GM19238 (cell line): ENCODE data around the gene SPATS1.

Experiments
- DNase-seq: peaks from one replicate; pipeline ENCODE4 v3.0.0; 2011; ENCODE audit warnings: low spot score; ENCODE audit not compliant: insufficient read length

The SPATS1 gene, protein sequence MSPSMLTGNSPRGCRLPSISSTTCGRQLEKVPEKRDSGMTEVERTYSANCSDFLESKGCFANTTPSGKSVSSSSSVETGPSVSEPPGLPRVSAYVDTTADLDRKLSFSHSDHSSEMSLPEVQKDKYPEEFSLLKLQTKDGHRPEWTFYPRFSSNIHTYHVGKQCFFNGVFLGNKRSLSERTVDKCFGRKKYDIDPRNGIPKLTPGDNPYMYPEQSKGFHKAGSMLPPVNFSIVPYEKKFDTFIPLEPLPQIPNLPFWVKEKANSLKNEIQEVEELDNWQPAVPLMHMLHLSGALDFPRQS

GRCh38 chr6:44342489-44342888 is at the start of gene SPATS1:
TSS of gene SPATS1 (plus strand) at chr6:44342650. CDS start at chr6:44343096, 446 bp downstream.
- no peak for DNase-seq

DNA sequence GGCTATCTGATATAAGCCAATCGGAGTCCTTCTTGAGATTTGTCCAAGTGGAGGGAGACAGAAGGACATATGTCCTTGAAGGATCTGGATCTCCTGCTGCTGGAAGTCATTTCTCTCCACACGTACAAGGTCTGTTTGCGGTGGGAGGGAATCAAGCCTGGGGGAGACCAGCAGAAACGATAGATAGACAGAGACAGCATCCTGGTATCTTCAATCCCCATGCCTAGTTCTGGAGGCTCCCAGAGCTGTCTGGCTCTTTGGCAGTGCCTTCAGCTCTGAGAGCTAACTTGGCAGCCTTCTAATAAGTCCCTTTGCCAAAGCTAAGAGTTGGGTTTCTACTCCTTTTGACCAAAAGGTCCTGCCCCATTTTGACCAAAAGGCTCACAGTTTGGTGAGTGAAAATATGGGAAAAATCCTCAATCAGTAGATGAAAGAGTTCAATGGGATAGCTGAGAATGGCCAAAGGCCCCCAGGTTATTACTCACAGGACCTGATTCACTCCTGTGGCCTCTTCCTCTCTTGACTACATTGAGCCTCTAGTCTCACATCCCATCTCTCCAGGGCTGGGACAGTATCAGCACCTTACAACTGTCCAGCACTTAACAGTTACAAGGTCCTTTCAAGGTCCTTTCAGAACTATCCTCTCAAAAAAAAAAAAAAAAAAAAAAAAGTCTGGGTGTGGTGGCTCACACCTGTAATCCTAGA is 49.6 kb upstream of the SPATS1 start:
- DNase-seq = no peak

DNA sequence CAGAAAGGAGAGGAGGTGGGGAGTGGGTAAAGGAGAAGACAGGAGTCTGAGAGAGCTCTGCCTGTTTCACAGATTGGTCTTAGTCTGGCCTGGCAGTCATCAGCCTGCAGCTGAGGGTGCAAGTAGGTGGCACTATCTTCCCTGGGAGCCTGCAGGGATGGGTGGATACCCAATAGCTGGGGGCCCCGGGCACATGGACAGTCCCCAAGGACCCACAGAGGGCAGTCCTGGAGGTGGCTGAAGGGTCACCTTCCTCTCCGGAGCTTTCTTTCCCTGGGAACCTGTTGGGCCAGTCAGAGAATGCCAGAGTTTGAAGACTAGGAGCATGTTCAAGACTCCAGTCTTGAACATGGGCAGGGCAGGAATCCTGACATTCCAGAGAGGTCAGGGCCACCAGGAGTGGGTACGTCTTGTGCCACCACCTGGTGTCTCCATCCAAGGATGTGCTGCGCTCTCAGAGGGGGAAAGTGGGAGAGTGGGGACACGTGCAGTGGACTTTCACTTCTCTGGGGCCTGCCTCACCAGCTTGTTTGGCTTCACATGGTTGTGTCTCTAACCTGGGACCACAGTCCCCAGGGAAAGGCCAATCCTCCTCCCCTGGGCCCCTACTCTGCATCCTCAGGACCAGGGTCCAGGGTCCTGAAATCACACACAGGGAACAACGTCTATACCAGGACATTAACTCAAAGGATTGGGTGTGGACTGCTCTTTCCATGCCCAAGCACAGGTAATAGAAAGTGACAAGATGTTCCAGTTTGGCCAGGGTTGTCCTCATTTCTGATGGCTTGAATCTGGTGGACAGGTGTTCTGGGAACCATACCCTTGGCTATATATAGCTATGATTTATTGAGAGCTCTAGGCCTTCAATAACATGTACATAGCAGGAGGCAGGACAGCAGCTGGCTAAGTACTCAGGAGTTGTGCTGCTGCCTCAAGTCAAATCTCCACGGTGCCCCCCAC is 47.3 kb upstream of the SPATS1 start:
- no peak for DNase-seq

- no peak for DNase-seq
Measured at GRCh38 chr6:44297063-44298038, 45.1 kb upstream of the SPATS1 start.

GRCh38 chr6:44298055-44298803 is 44.2 kb upstream of the SPATS1 start:
- no peak for DNase-seq

- no peak for DNase-seq
Measured at GRCh38 chr6:44298864-44299263, 43.6 kb upstream of the SPATS1 start.

GRCh38 chr6:44300292-44300823 is 42.1 kb upstream of the SPATS1 start:
- no peak for DNase-seq

DNA sequence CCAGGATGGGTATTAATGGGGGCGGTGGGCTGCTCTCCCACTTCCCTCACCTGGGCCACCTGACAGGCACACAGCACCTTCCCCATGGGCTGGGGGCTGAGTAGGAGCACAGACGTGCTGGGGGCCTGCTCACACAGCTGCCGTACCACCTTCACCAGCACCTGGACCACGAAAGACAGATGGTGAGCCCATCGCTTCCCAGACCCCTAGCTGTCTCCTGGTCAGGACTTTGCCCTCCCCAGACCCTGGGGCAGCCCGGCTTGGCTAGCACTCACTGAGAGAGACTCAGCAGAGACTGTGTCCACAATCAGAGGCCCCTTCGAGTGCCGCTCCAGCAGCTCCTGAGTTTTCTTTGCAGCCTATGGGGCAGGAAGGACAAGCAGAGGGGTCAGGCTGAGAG is 41.3 kb upstream of the SPATS1 start:
- no peak for DNase-seq

GRCh38 chr6:44301782-44302564 is 40.5 kb upstream of the SPATS1 start:
- DNase-seq = no peak

DNA sequence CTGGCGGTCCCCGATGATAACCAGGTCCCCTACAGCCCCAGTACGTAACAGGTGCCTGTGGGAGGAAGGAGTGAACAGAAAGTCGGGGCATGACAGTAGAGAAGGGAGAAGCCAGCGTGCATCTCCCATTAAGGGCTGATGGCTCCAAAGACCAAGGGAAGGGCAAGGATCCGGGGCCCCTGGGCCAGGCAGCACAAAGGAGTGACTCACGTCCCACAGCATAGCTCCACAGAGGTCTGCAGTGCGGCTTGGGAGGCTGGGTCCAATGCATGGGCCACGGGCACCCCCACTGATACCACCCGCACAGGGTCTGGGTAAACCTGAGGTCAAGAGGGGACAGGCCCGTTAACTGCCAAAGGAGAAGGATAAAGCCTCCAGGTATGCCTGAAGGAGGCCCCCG is 39.6 kb upstream of the SPATS1 start:
- no peak for DNase-seq

DNA sequence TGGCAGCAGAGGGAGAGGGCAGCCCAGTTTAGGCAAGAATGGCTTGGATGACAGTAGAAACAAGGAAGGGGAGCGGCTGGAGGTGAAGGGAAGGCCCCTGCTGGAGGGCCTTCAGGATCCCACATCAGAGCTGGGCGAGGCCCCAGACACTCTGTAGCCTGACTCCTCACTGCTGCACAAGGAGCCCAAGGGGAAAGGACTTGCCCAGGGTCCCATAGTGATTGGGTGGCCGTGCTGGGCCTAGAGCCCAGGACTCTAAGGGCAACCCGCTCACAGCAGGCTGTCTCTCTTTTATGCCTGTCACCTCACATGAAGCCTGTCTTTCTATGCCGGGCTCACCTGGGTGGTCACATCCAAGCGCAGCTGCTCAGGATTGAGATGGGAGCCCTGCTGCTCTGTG is 38.6 kb upstream of the SPATS1 start:
- no peak for DNase-seq

DNA sequence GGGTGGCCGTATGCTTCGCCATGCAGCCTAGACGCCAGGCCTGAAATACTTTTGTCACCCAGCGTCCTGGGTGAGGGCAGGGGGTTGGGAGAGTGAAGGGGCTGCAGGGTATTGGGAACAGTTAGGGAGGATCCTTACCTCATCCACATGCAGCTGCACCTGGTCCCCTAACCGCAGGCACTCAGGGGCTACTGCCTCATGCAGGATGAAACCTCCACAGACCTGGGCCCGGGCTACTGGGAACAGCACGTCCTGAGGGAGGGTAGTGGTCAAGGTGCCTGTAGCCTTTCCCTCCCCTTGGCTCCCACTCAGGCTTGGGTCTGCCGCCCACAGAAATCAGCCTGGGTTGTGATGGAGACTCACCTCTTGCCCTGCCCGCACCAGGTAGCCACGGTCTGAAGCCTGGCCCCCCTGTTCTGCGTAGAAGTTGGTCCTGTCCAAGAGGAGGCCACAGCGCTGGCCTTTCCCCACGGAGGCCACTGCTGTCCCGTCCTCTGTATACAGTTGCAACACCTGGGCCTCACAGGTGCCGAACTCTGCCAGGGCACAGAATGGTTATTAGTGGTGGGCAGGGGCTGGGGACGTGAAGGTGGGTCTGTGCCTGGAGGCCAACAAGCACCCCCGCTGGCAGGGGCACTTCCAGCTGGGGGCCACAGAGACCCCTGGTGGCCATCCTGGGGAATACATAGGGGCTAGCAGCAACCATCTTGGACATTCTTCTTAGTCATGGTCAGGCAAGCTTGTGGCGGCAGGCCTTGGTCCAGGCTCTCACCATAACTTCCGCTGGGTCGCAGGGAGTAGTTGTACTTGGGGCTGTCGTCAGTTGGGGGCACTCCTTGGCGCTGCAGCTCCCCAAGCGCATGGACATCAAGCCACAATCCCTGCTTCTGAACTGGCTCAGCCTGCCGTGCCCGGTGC is 37.9 kb upstream of the SPATS1 start:
- DNase-seq = peak; percentile 56

DNA sequence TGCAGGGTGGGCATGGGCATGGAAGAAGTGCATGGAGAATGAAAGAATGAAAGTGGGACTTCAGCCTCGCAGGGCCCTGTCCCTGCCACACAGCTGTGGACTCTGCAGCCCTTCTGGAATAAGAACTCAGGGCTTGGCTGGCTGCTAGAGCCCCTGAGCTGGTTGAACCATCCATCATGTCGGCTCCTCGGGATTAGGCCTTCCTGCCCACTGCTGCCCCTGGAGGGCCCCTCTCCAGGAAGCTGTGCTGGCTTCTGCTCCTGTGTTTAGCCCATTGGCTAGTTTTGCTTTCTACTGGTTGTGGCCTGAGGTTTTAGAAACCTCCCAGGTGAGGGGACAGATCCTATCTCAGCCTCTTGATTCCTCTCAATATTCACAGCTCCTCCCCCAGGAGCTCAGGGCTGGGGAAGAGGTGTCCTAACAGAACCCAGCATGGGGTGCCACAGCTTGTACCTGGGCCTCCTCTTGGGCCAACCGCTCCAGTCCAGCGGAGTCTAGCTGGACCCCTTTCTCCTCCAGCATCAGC is 37.2 kb upstream of the SPATS1 start:
- DNase-seq = no peak

GRCh38 chr6:44306710-44307109 is 35.7 kb upstream of the SPATS1 start:
- DNase-seq = no peak

DNA sequence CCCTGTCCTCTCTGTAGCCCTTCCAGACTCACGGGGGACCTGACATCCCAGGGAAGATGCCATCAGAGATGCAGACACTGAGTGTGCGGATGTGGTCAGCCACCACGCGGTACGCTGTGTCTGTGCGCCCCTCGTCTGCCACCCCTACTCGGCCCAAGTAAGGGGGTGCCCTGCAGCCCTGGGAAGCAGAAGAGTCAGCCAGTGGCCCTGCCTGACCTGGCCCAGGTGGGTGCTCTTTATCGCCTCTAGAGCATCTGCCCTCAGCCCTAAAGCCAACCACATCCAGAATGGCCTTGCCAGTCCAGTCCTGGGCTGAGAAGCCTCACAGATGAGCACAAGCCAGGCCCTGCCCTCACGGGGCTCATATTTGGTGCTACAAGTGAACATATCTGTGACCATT is 35.2 kb upstream of the SPATS1 start:
- DNase-seq = no peak

DNA sequence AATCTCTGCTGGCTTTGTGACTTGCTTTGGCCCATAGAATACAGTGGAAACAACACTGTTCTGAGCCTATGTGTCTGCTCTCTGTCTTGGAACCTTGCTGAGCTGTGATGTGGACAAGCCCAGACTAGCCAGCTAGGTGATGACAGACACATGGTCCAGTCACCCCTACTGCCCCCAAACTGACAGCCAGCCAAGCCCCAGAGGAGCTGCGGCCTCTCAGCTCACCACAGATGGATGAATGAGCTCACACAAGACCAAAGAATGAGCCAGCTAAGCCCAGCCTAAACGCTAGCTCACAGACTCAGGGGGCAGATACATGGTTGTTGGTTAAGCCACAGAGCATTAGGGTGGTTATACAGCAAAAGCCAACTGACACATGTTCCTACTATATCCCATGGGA is 33.4 kb upstream of the SPATS1 start:
- no peak for DNase-seq

GRCh38 chr6:44309631-44310030 is 32.8 kb upstream of the SPATS1 start:
- no peak for DNase-seq

GRCh38 chr6:44310241-44310640 is 32.2 kb upstream of the SPATS1 start:
- no peak for DNase-seq
